ENCODE measurements around the gene NEK10.

GRCh38 chr3:27094721-27095120 lies 274.5 kb downstream of the NEK10 start:
- TF ChIP-seq EZH2 (optimal IDR thresholded peaks at IDR 0.05; ENCODE audit: low read depth, low read length) (no peak), CTCF (IDR thresholded peaks at IDR 0.05; ENCODE audit: low read length) (no peak)

Measured in MM.1S (cell line).